Measurements from ENCODE around the gene REEP1. TPM values are rescaled to one million over a fixed set of nuclear protein-coding genes. Genes with fewer than 3 reads are reported as not detected.

The REEP1 gene
- total and polyA plus RNA-seq, 9 of the 15 experiments (the other 6 are each of a cell fraction or from before 2014, with no cell fraction given): 0.11 to 0.67 (median 0.13) TPM

- TF ChIP-seq ID3 (CRISPR knock-in tag; IDR thresholded peaks at IDR 0.05): no peak
- TF ChIP-seq ID3 (tag; IDR thresholded peaks at IDR 0.05): no peak
- no peak for TF ChIP-seq LARP7 (IDR thresholded peaks at IDR 0.05)
- TF ChIP-seq PRMT5 (CRISPR knock-in tag; IDR thresholded peaks at IDR 0.05): no peak
- TF ChIP-seq ZNF23 (CRISPR knock-in tag; IDR thresholded peaks at IDR 0.05): no peak
- no peak for TF ChIP-seq TAF15 (IDR thresholded peaks at IDR 0.05; ENCODE audit: low read depth, low read length)
- TF ChIP-seq FOXK1 (CRISPR knock-in tag; IDR thresholded peaks at IDR 0.05; ENCODE audit: borderline replicate concordance): no peak
Observed at GRCh38 chr2:86367499-86367777, 30.0 kb upstream of the REEP1 start (continued).

GRCh38 chr2:86366651-86367498, 29.4 kb upstream of the REEP1 start:
- 45% methylated on average over 6 of the region's 6 CpGs for WGBS (ENCODE audit: insufficient coverage, low coverage, missing lambda C conversion rate)
- H3K36me3 ChIP-seq (ENCODE audit: control insufficient read depth, insufficient read depth, low read length): no peaks in the 10 kb centered on the region
- no peaks in the 10 kb centered on the region; a peak in 2 of 5 replicates for H3K4me1 ChIP-seq (replicated peaks in 1 of 2; ENCODE audit: control insufficient read depth in 2 of 2, insufficient read depth in 2 of 2, low read length in 2 of 2)
- no peak for DNase-seq (ENCODE audit: extremely low read depth in 1 of 4, low spot score in 3 of 4)
- no peak overlapping the region for H3K4me2 ChIP-seq (ENCODE audit: insufficient read depth, low read length)
- in situ Hi-C loops (cut with MboI): no loop called here
- CTCF ChIA-PET (ENCODE audit: low intra/inter-chr PET ratio): interaction anchor here (1.2 to 2.0 kb wide), 2 partner anchors 68 to 146 kb away, joined by 3 to 20 read pairs; no protein-coding TSS in a partner anchor
- H3K27me3 ChIP-seq (ENCODE audit: control insufficient read depth in 2 of 2, insufficient read depth in 2 of 2, low read length in 2 of 2): peaks cover 2 to 13% of the 10 kb centered on the region in 2 experiments; a peak in 4 of 5 replicates
- H2AFZ ChIP-seq (ENCODE audit: low read depth, low read length): no peak overlapping the region
- no peak overlapping the region for H3K4me3 ChIP-seq
- no peaks in the 10 kb centered on the region for H3K9me1 ChIP-seq (ENCODE audit: control insufficient read depth, insufficient read depth, low read length)
- no peaks in the 10 kb centered on the region for H3K79me2 ChIP-seq (ENCODE audit: control insufficient read depth, insufficient read depth, low read length)
- no peak overlapping the region for H3K27ac ChIP-seq (ENCODE audit: extremely low read depth, low read depth, low read length)
- no peak for FAIRE-seq
- peaks cover 2% of the 10 kb centered on the region for H3K9me3 ChIP-seq (replicated peaks; ENCODE audit: control insufficient read depth, insufficient read depth, low read depth, low read length)
- intact Hi-C loops (cut with micrococcal nuclease): loop anchor here (5.0 kb wide), 2 partner anchors 280 to 540 kb away; no protein-coding TSS in a partner anchor
- no peak for ATAC-seq
- POLR2A ChIA-PET: interaction anchor here (0.7 to 1.0 kb wide), 2 partner anchors 88 to 172 kb away, joined by 3 read pairs; partner anchors contain the start of gene IMMT
- no TSS peak for BruUV-seq (replicated peaks)
- no peaks in the 10 kb centered on the region for H4K20me1 ChIP-seq (replicated peaks; ENCODE audit: control insufficient read depth, insufficient read depth, low read length)
- H3K9ac ChIP-seq (ENCODE audit: insufficient read depth in 1 of 2, low read depth in 2 of 2, low read length in 2 of 2): no peak overlapping the region
- TF ChIP-seq NBN (IDR thresholded peaks at IDR 0.05; ENCODE audit: low read depth) (no peak), SMC3 (conservative IDR thresholded peaks at IDR 0.05; ENCODE audit: insufficient read depth, low read depth, low read length) (no peak), SAP30 (IDR thresholded peaks at IDR 0.05; ENCODE audit: borderline replicate concordance, insufficient read depth, low read depth, low read length, poor library complexity, severe bottlenecking) (no peak), RBM25 (IDR thresholded peaks at IDR 0.05; ENCODE audit: low read depth, low read length, severe bottlenecking) (no peak), USF2 (CRISPR knock-in tag; IDR thresholded peaks at IDR 0.05) (no peak), SMARCE1 (IDR thresholded peaks at IDR 0.05) (no peak), ZNF75A (CRISPR knock-in tag; IDR thresholded peaks at IDR 0.05) (no peak), RCOR1 (IDR thresholded peaks at IDR 0.05; ENCODE audit: borderline replicate concordance in 1 of 2, low read depth in 2 of 2, low read length in 2 of 2) (no peak), NRF1 (conservative IDR thresholded peaks at IDR 0.05 in 1 of 2, IDR thresholded peaks at IDR 0.05 in 1 of 2) (no peak), PKNOX1 (IDR thresholded peaks at IDR 0.05) (no peak), NCOA1 (IDR thresholded peaks at IDR 0.05; ENCODE audit: low read depth) (no peak), FOXJ2 (tag; IDR thresholded peaks at IDR 0.05) (no peak), ZFPM2 (CRISPR knock-in tag; IDR thresholded peaks at IDR 0.05) (no peak), ZBED1 (IDR thresholded peaks at IDR 0.05) (no peak)
